ENCODE data around the gene RAP1B.

DNA sequence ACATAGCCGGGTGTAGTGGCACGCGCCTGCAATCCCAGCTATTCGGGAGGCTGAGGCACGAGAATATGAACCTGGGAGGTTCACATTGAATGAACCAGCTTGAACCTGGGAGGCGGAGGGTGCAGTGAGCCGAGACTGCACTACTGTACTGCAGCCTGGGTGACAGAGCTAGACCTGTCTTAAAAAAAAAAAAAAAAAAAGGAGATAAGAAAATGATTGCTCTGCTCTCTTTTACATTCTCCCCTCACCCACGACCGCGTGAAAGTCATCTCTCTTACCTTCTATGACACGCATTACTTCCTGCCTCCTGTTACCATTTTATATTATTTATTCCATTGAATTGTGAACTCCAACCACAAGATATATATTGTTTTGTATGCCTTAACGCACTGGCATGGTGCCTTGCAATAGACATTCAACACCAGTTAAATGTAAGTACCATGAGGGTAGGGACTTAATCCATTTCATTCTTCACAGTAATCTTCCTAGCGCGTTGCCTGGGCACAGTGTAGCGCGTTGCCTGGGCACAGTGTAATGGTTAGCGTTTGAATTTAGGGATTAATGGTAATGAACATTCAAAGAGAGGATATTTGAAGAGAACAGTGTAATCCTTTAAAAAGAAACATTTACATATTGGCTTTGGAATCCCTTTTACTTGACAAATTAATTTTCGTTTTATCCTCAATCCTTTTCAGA is 2.7 kb downstream of the RAP1B start:
- TF ChIP-seq EP300 (IDR thresholded peaks at IDR 0.05), result no peak
- no peak for TF ChIP-seq POLR2A (IDR thresholded peaks at IDR 0.05; ENCODE audit: low read depth)
- TF ChIP-seq, protein P1, sequence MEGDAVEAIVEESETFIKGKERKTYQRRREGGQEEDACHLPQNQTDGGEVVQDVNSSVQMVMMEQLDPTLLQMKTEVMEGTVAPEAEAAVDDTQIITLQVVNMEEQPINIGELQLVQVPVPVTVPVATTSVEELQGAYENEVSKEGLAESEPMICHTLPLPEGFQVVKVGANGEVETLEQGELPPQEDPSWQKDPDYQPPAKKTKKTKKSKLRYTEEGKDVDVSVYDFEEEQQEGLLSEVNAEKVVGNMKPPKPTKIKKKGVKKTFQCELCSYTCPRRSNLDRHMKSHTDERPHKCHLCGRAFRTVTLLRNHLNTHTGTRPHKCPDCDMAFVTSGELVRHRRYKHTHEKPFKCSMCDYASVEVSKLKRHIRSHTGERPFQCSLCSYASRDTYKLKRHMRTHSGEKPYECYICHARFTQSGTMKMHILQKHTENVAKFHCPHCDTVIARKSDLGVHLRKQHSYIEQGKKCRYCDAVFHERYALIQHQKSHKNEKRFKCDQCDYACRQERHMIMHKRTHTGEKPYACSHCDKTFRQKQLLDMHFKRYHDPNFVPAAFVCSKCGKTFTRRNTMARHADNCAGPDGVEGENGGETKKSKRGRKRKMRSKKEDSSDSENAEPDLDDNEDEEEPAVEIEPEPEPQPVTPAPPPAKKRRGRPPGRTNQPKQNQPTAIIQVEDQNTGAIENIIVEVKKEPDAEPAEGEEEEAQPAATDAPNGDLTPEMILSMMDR (IDR thresholded peaks at IDR 0.05), result no peak
- TF ChIP-seq POLR2AphosphoS5 (IDR thresholded peaks at IDR 0.05), result no peak

All from esophagus muscularis mucosa (tissue), 4 donors.